DND-41 (cell line): ENCODE data around the gene RAB7B.

Experiments used
- CTCF ChIP-seq: IDR thresholded peaks from 2 replicates; pipeline ENCODE4 v1.5.1; 2012; ENCODE audit warnings: borderline replicate concordance, low read length, moderate library complexity, mild to moderate bottlenecking; ENCODE audit not compliant: poor library complexity, severe bottlenecking; ENCODE audit errors: extremely low read depth
- EZH2 ChIP-seq: IDR thresholded peaks from 3 replicates; pipeline ENCODE4 v1.6.1; 2012; ENCODE audit warnings: borderline replicate concordance, low read depth, mild to moderate bottlenecking, moderate library complexity, low read length, inconsistent platforms; ENCODE audit not compliant: severe bottlenecking

- TF ChIP-seq CTCF (no peak), EZH2 (no peak)
Measured at GRCh38 chr1:205954819-205955404, 48.3 kb downstream of the RAB7B start.
